Esophagus squamous epithelium (tissue), 4 donors: ENCODE data around the gene ATG2B.

ENCODE experiments used
- POLR2A ChIP-seq, 4 donors: fragments of 450-650 bp; IDR thresholded peaks; one replicate each; pipeline ENCODE4 v1.6.1; 2017; ENCODE audit warnings: antibody characterized with exemption in 4 of 4, mild to moderate bottlenecking in 4 of 4, moderate library complexity in 3 of 4
- TF ChIP-seq, protein P1 (sequence below), 6 experiments: fragments of 450-650 bp in 4 of 6; fragments of 200-600 bp in 2 of 6; sonication (generic) in 2 of 6; IDR thresholded peaks; one replicate each; pipeline ENCODE4 v1.5.1; 2016 to 2019; ENCODE audit warnings: antibody characterized with exemption in 6 of 6, mild to moderate bottlenecking in 4 of 6, moderate library complexity in 4 of 6

- no peak for TF ChIP-seq POLR2A (IDR thresholded peaks at IDR 0.05)
- TF ChIP-seq, protein P1, sequence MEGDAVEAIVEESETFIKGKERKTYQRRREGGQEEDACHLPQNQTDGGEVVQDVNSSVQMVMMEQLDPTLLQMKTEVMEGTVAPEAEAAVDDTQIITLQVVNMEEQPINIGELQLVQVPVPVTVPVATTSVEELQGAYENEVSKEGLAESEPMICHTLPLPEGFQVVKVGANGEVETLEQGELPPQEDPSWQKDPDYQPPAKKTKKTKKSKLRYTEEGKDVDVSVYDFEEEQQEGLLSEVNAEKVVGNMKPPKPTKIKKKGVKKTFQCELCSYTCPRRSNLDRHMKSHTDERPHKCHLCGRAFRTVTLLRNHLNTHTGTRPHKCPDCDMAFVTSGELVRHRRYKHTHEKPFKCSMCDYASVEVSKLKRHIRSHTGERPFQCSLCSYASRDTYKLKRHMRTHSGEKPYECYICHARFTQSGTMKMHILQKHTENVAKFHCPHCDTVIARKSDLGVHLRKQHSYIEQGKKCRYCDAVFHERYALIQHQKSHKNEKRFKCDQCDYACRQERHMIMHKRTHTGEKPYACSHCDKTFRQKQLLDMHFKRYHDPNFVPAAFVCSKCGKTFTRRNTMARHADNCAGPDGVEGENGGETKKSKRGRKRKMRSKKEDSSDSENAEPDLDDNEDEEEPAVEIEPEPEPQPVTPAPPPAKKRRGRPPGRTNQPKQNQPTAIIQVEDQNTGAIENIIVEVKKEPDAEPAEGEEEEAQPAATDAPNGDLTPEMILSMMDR (IDR thresholded peaks at IDR 0.05), result no peak
Observed at GRCh38 chr14:96398432-96398831, 35.3 kb upstream of the ATG2B start.
